GM20431 (cell line): ENCODE results near the gene NAGLU.
"Not testable (repeated sequence)": the region's sequence is repeated elsewhere in the genome, so short reads cannot be mapped to it uniquely, and the experiment has no call there.

ENCODE experiments used
- in situ Hi-C: fragments of 300-500 bp; cut with MseI, MboI; formaldehyde crosslinking; loops from one replicate; pipeline ENCODE4 v1.15.0; 2020; ENCODE audit warnings: low sequenced_read_pairs; ENCODE audit not compliant: unreplicated experiment

The NAGLU gene

GRCh38 chr17:42541041-42541833 is 5.2 kb downstream of the NAGLU start:
- in situ Hi-C loops: no loop called here

GRCh38 chr17:42543190-42544079 is 7.4 kb downstream of the NAGLU start:
- in situ Hi-C loops: no loop called here

GRCh38 chr17:42544874-42545283 is 8.8 kb downstream of the NAGLU start:
- in situ Hi-C loops: no loop called here

GRCh38 chr17:42545755-42546505 is 9.9 kb downstream of the NAGLU start:
- in situ Hi-C loops: not testable (repeated sequence)

DNA sequence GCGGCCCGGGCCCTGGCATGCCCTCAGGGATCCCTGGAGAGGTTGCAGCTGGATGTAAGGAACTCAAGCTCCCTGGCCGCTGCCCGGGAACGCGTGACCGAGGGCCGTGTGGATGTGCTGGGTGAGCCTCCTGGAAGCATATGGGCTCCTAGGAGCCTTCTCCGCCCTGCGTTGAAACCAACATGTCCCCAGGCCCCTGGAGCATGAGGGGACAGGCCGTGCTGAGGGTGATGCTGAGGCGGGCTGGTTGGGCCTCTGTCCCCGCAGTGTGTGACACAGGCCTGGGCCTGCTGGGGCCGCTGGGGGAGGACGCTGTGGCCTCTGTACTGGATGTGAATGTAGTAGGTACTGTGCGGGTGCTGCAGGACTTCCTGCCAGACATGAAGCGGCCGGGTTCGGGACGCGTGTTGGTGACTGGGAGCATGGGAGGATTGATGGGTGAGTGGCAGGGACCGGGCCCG is 11.0 kb downstream of the NAGLU start:
- in situ Hi-C loops: no loop called here

DNA sequence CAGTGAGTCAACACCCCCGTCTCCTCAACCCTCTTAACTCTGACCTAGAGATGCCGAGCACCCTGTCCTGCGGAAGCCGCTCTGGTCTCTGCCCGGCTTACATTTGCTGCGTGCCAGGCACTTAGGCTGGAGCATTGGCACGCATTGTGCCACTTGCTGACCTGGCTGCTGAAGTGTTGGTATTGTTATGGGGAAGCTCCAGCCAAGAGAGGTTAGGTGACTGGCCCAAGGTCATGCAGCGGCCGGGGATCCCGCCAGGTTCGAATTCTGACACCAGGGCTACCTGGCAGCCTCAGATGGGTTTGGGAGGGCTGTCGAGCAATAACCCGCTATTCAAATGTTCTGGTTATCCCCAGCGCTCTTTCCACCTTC is 11.6 kb downstream of the NAGLU start:
- in situ Hi-C loops: no loop called here

DNA sequence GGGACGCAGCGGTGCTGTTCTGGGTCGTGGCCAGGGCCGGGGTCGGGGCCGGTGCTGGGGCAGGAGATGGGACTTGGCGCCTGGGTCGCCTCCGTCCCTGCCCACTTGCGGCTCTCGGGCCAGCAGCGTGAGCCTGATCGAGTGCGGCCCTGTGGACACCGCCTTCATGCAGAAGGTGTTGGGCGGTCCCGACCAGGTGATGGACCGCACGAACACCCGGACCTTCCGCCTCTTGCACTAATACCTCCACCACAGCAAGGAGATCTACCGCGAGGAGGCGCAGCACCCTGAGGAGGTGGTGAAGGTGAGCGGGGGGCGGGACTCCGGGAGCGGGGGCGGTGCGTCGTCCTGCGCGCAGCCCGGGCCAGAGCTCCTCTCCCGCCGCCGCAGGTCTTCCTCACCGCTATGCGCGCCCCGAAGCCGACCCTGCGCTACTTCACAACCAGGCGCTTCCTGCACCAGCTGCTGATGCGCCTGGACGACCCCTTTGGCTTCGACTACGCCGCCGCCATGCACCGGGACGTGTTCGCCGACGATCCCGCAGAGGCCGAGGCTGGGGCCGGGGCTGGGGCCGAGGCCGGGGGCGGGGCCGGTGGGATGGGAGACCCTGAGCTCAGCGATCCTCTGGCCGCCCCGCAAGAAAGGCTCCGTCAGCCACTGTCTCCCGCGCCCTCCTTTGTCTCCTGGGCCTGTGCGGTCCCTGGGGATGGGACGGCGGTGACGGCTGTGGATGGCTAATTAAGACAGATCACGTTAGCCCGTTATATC is 12.2 kb downstream of the NAGLU start:
- in situ Hi-C loops: no loop called here

GRCh38 chr17:42548993-42549755 is 13.1 kb downstream of the NAGLU start:
- in situ Hi-C loops: no loop called here

GRCh38 chr17:42552736-42553135 is 16.7 kb downstream of the NAGLU start, which contains the start of gene HSD17B1:
Gene HSD17B1, plus strand, starts transcription at chr17:42552923. Its CDS starts 11 bp downstream, at chr17:42552934.
- in situ Hi-C loops: not testable (repeated sequence)

DNA sequence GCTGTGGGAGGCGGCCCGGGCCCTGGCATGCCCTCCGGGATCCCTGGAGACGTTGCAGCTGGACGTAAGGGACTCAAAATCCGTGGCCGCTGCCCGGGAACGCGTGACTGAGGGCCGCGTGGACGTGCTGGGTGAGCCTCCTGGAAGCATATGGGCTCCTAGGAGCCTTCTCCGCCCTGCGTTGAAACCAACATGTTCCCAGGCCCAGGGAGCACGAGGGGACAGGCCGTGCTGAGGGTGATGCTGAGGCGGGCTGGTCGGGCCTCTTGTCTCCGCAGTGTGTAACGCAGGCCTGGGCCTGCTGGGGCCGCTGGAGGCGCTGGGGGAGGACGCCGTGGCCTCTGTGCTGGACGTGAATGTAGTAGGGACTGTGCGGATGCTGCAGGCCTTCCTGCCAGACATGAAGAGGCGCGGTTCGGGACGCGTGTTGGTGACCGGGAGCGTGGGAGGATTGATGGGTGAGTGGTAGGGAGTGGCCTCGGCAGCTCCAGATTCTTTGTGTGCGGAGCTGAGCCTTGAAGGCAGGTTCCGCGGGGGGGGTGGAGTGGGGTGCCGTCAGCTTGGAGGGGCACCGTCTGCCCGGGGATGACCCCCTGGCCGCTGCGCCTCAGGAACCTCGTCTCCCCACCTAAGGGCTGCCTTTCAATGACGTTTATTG is 17.2 kb downstream of the NAGLU start:
- in situ Hi-C loops: no loop called here

GRCh38 chr17:42553866-42554249 is 17.8 kb downstream of the NAGLU start:
- in situ Hi-C loops: no loop called here

DNA sequence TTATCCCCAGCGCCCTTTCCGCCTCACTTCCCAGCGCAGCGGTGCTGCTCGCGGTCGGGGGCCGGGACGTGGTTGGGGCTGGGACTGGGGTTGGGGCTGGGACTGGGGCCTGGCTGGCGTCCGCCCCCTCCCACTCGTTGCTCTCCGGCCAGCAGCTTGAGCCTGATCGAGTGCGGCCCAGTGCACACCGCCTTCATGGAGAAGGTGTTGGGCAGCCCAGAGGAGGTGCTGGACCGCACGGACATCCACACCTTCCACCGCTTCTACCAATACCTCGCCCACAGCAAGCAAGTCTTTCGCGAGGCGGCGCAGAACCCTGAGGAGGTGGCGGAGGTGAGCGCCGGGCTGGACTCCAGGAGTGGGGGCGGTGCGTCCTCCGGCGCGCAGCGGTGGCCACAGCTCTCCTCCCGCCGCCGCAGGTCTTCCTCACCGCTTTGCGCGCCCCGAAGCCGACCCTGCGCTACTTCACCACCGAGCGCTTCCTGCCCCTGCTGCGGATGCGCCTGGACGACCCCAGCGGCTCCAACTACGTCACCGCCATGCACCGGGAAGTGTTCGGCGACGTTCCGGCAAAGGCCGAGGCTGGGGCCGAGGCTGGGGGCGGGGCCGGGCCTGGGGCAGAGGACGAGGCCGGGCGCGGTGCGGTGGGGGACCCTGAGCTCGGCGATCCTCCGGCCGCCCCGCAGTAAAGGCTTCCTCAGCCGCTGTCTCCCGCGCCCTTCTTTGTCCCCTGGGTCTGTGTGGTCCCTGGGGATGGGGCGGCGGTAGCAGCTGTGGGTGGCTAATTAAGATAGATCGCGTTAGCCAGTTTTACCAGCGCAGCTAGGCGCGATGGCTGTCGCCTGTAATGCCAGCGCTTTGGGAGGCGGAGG is 18.4 kb downstream of the NAGLU start:
- in situ Hi-C loops: no loop called here

- in situ Hi-C loops: no loop called here
Measured at GRCh38 chr17:42555122-42555622, 19.1 kb downstream of the NAGLU start.

- in situ Hi-C loops: not testable (repeated sequence)
Measured at GRCh38 chr17:42555961-42556617, 20.0 kb downstream of the NAGLU start.

- in situ Hi-C loops: no loop called here
Measured at GRCh38 chr17:42559075-42559474, 23.0 kb downstream of the NAGLU start.

- in situ Hi-C loops: no loop called here
Measured at GRCh38 chr17:42560246-42560645, 24.2 kb downstream of the NAGLU start.

GRCh38 chr17:42561897-42562387 is 25.9 kb downstream of the NAGLU start, which contains the start of gene COASY:
Gene COASY, plus strand, starts transcription at chr17:42562148. Its CDS starts 475 bp downstream, at chr17:42562623.
- in situ Hi-C loops: no loop called here
